Neural progenitor cell (in vitro differentiated cells): ENCODE results near the gene BAMBI. TPM values are rescaled to one million over a fixed set of nuclear protein-coding genes. Genes with fewer than 3 reads are reported as not detected.

ENCODE experiments used
- DNase-seq: peaks from one replicate; pipeline ENCODE4 v3.0.0-alpha.2; 2016; ENCODE audit warnings: low spot score
- H2AFZ ChIP-seq: fragments of 200-600 bp; sonication (generic); replicated peaks from 2 replicates; pipeline ENCODE4 v1.6.1; 2016; ENCODE audit warnings: antibody characterized with exemption
- H3F3A ChIP-seq: fragments of 200-600 bp; sonication (generic); 2 replicates; pipeline ENCODE4 v1.6.1; 2016; ENCODE audit warnings: antibody characterized with exemption, low read depth
- H3K27ac ChIP-seq: fragments of 200-600 bp; sonication (generic); 2 replicates; pipeline ENCODE4 v1.5.1; 2016; ENCODE audit warnings: mild to moderate bottlenecking
- H3K27me3 ChIP-seq: fragments of 200-600 bp; sonication (generic); 2 replicates; pipeline ENCODE4 v1.6.1; 2016; ENCODE audit warnings: mild to moderate bottlenecking, moderate library complexity
- H3K36me3 ChIP-seq: fragments of 200-600 bp; sonication (generic); 2 replicates; pipeline ENCODE4 v1.5.1; 2016
- H3K4me1 ChIP-seq: fragments of 200-600 bp; sonication (generic); 2 replicates; pipeline ENCODE4 v1.6.1; 2016; ENCODE audit warnings: mixed run types
- H3K4me2 ChIP-seq: fragments of 200-600 bp; sonication (generic); 2 replicates; pipeline ENCODE4 v1.6.1; 2016
- H3K4me3 ChIP-seq: fragments of 200-600 bp; sonication (generic); 2 replicates; pipeline ENCODE4 v1.5.1; 2016
- H3K79me2 ChIP-seq: fragments of 200-600 bp; sonication (generic); 2 replicates; pipeline ENCODE4 v1.6.1; 2016; ENCODE audit warnings: low read depth
- H3K9ac ChIP-seq: fragments of 200-600 bp; sonication (generic); 2 replicates; pipeline ENCODE4 v1.6.1; 2016
- H3K9me3 ChIP-seq: fragments of 200-600 bp; sonication (generic); 2 replicates; pipeline ENCODE4 v1.5.1; 2016; ENCODE audit warnings: low read depth
- H4K20me1 ChIP-seq: fragments of 200-600 bp; sonication (generic); 2 replicates; pipeline ENCODE4 v1.6.1; 2016; ENCODE audit warnings: low read depth
- H3K27ac Mint-ChIP-seq: 3 replicates; pipeline ENCODE4 v1.8.0; 2021; ENCODE audit warnings: mixed read lengths
- H3K27me3 Mint-ChIP-seq: 2 replicates; pipeline ENCODE4 v1.8.0; 2022; ENCODE audit warnings: low read depth, mild to moderate bottlenecking, inconsistent platforms, moderate library complexity, mixed read lengths; ENCODE audit not compliant: insufficient read depth
- H3K36me3 Mint-ChIP-seq: 3 replicates; pipeline ENCODE4 v1.8.0; 2021; ENCODE audit warnings: mixed read lengths
- H3K4me1 Mint-ChIP-seq: 3 replicates; pipeline ENCODE4 v1.8.0; 2021; ENCODE audit warnings: mixed read lengths
- H3K4me3 Mint-ChIP-seq: 3 replicates; pipeline ENCODE4 v1.8.0; 2021; ENCODE audit warnings: mild to moderate bottlenecking, moderate library complexity, mixed read lengths
- H3K9me3 Mint-ChIP-seq: 3 replicates; pipeline ENCODE4 v1.8.0; 2020; ENCODE audit warnings: mixed read lengths
- EZH2 ChIP-seq: fragments of 200-600 bp; sonication (generic); IDR thresholded peaks from 2 replicates; pipeline ENCODE4 v1.6.1; 2017; ENCODE audit warnings: antibody characterized with exemption, mild to moderate bottlenecking, moderate library complexity
- EZH2phosphoT487 ChIP-seq: fragments of 200-600 bp; sonication (generic); IDR thresholded peaks from 2 replicates; pipeline ENCODE4 v1.6.1; 2017; ENCODE audit warnings: antibody characterized with exemption
- total RNA-seq: library from RNA; depleted of rRNA; stranded (reverse); fragments of >200 nt; gene quantifications from 2 replicates; pipeline ENCODE4 v1.2.3, GENCODE V29; 2015; ENCODE audit warnings: low replicate concordance
- TF ChIP-seq, protein P1 (sequence below): fragments of 200-600 bp; sonication (generic); IDR thresholded peaks from 2 replicates; pipeline ENCODE4 v1.5.1; 2017; ENCODE audit warnings: antibody characterized with exemption, mild to moderate bottlenecking

Gene BAMBI
- total RNA-seq, 1 donor from 2014 or later: 2.2 TPM

DNA sequence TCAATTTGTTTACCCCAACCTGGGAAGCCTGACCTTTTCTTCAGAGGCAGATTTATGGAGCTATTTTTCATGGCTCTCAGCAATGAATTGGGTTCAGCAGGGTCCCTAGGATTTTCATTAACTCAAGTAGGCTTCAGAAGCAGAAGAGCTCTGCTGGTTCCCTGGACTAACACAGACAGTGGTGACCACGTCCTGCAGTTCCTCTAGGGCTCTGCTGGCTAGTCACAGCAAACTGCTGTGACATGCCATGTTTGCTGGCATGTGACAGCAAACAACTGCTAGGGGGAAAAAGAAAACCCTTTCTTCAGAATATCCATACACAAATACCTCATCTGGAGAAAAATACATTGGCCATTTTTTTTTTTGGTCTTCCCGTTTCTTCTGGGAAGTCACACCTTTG is 13.2 kb downstream of the BAMBI start:
- H3K4me1 ChIP-seq: peaks cover 18% of the 10 kb centered on the region
- no peak overlapping the region for H3K4me3 ChIP-seq
- TF ChIP-seq EZH2phosphoT487 (no peak), EZH2 (no peak)
- TF ChIP-seq, protein P1, sequence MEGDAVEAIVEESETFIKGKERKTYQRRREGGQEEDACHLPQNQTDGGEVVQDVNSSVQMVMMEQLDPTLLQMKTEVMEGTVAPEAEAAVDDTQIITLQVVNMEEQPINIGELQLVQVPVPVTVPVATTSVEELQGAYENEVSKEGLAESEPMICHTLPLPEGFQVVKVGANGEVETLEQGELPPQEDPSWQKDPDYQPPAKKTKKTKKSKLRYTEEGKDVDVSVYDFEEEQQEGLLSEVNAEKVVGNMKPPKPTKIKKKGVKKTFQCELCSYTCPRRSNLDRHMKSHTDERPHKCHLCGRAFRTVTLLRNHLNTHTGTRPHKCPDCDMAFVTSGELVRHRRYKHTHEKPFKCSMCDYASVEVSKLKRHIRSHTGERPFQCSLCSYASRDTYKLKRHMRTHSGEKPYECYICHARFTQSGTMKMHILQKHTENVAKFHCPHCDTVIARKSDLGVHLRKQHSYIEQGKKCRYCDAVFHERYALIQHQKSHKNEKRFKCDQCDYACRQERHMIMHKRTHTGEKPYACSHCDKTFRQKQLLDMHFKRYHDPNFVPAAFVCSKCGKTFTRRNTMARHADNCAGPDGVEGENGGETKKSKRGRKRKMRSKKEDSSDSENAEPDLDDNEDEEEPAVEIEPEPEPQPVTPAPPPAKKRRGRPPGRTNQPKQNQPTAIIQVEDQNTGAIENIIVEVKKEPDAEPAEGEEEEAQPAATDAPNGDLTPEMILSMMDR: no peak
- Mint-ChIP-seq H3K36me3 (no peaks in the 10 kb centered on the region), H3K27ac (no peak overlapping the region), H3K4me3 (no peak overlapping the region), H3K9me3 (no peaks in the 10 kb centered on the region), H3K4me1 (peaks cover 39% of the 10 kb centered on the region), H3K27me3 (peaks cover 4% of the 10 kb centered on the region)
- no peaks in the 10 kb centered on the region for H4K20me1 ChIP-seq
- DNase-seq: no peak
- no peaks in the 10 kb centered on the region for H3F3A ChIP-seq
- H2AFZ ChIP-seq: peak overlapping the region; percentile 46
- no peak overlapping the region for H3K4me2 ChIP-seq
- H3K79me2 ChIP-seq: no peaks in the 10 kb centered on the region
- no peak overlapping the region for H3K9ac ChIP-seq
- H3K27ac ChIP-seq: no peak overlapping the region
- no peaks in the 10 kb centered on the region for H3K36me3 ChIP-seq
- H3K9me3 ChIP-seq: no peaks in the 10 kb centered on the region
- no peaks in the 10 kb centered on the region for H3K27me3 ChIP-seq

DNA sequence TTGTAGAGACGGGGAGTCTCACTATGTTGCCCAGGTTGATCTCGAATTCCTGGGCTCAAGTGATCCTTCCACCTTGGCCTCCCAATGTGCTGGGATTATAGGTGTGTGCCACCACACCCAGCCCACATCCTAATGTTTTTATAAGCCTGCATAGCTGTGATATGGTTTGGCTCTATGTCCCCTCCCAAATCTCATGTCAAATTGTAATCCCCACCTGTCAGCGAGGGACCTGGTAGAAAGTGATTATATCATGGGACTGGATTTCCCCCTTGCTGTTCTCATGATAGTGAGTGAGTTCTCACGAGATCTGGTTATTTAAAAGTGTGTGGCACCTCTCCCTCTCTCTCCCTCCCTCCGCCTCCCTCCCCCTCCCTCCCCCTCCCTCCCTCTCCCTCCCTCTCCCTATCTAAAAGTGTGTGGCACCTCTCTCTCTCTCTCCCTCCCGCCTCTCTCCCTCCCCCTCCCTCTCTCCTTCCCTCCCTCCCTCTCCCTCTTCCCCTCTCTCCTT is 13.9 kb downstream of the BAMBI start:
- Mint-ChIP-seq H3K27me3 (peaks cover 4% of the 10 kb centered on the region), H3K4me3 (no peak overlapping the region), H3K4me1 (peaks cover 32% of the 10 kb centered on the region), H3K27ac (no peak overlapping the region), H3K9me3 (no peaks in the 10 kb centered on the region), H3K36me3 (no peaks in the 10 kb centered on the region)
- Histone ChIP-seq H3K36me3 (no peaks in the 10 kb centered on the region), H3K9me3 (no peaks in the 10 kb centered on the region), H3K27ac (no peak overlapping the region), H3K4me3 (no peak overlapping the region), H3K9ac (no peak overlapping the region), H3K4me1 (peaks cover 18% of the 10 kb centered on the region), H3K4me2 (no peak overlapping the region), H3F3A (no peaks in the 10 kb centered on the region), H3K79me2 (no peaks in the 10 kb centered on the region), H3K27me3 (no peaks in the 10 kb centered on the region), H2AFZ (no peak overlapping the region), H4K20me1 (no peaks in the 10 kb centered on the region)
- no peak for DNase-seq
- TF ChIP-seq EZH2phosphoT487: no peak
- TF ChIP-seq, protein P1: no peak
- no peak for TF ChIP-seq EZH2

DNA sequence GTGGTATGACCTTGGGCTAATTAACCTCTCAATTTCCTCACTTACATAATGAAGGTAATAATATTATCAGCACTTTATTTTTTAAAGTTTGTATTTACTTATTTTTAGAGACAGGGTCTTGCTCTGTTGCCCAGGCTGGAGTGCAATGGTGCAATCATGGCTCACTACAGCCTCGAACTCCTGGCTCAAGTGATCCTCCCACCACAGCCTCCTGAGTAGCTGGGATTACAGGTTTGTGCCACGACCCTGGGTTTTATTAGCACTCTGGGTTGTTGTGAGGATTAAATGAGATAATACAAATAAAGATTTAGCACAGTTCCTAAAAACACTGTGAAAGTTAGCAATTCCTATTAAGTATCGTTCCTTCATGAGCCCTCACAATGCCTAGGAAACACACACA is 14.7 kb downstream of the BAMBI start:
- Mint-ChIP-seq H3K27me3 (peaks cover 4% of the 10 kb centered on the region), H3K36me3 (no peaks in the 10 kb centered on the region), H3K4me1 (peaks cover 27% of the 10 kb centered on the region), H3K27ac (no peak overlapping the region), H3K9me3 (no peaks in the 10 kb centered on the region), H3K4me3 (no peak overlapping the region)
- no peak overlapping the region for H3K4me3 ChIP-seq
- H3F3A ChIP-seq: no peaks in the 10 kb centered on the region
- H3K4me1 ChIP-seq: peaks cover 14% of the 10 kb centered on the region
- H3K27ac ChIP-seq: no peak overlapping the region
- DNase-seq: no peak
- no peaks in the 10 kb centered on the region for H4K20me1 ChIP-seq
- no peak for TF ChIP-seq EZH2phosphoT487
- TF ChIP-seq EZH2: no peak
- TF ChIP-seq, protein P1: no peak
- no peak overlapping the region for H3K4me2 ChIP-seq
- H3K9ac ChIP-seq: no peak overlapping the region
- no peaks in the 10 kb centered on the region for H3K9me3 ChIP-seq
- H3K27me3 ChIP-seq: no peaks in the 10 kb centered on the region
- H2AFZ ChIP-seq: no peak overlapping the region
- no peaks in the 10 kb centered on the region for H3K79me2 ChIP-seq
- no peaks in the 10 kb centered on the region for H3K36me3 ChIP-seq

DNA sequence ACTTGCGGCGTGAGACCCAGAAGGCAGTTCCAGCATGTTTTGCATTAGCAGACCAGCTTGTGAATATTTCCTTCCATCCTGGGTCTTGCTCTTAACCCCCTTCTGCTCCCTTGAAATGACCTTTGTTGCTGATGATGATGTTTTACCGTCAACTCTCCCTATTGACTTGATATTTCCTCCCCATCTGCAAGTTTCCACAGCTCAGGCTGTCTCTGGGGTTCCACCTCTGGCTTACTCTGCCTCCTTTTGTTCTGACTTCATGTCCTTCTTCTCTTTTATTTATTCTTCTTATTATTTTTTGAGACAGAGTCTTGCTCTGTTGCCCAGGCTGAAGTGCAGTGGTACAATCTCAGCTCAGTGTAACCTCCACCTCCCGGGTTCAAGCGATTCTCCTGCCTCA is 17.2 kb downstream of the BAMBI start:
- H4K20me1 ChIP-seq: no peaks in the 10 kb centered on the region
- no peak overlapping the region for H3K4me3 Mint-ChIP-seq
- no peak overlapping the region for H3K27ac ChIP-seq
- H3K4me1 ChIP-seq: no peaks in the 10 kb centered on the region
- no peaks in the 10 kb centered on the region for H3F3A ChIP-seq
- H3K4me1 Mint-ChIP-seq: peaks cover 19% of the 10 kb centered on the region
- no peak for DNase-seq
- TF ChIP-seq, protein P1: no peak
- TF ChIP-seq EZH2phosphoT487 (no peak), EZH2 (no peak)
- no peak overlapping the region for H3K4me3 ChIP-seq
- H3K79me2 ChIP-seq: no peaks in the 10 kb centered on the region
- H3K36me3 Mint-ChIP-seq: no peaks in the 10 kb centered on the region
- H3K27me3 Mint-ChIP-seq: peaks cover 4% of the 10 kb centered on the region
- no peak overlapping the region for H3K27ac Mint-ChIP-seq
- H3K9me3 Mint-ChIP-seq: no peaks in the 10 kb centered on the region
- no peak overlapping the region for H2AFZ ChIP-seq
- H3K9ac ChIP-seq: no peak overlapping the region
- no peak overlapping the region for H3K4me2 ChIP-seq
- no peaks in the 10 kb centered on the region for H3K27me3 ChIP-seq
- no peaks in the 10 kb centered on the region for H3K36me3 ChIP-seq
- no peaks in the 10 kb centered on the region for H3K9me3 ChIP-seq
